GM18507 (cell line): ENCODE results near the gene CARMIL1.
A peak's percentile ranks its signal among the peaks of the same experiment; 100 is the strongest.

Source experiments
- DNase-seq: peaks from one replicate; pipeline ENCODE4 v3.0.0; 2011; ENCODE audit warnings: low read depth; ENCODE audit not compliant: insufficient read length; ENCODE audit errors: extremely low spot score
- FAIRE-seq: peaks from 2 replicates; lab custom pipeline; 2011; peaks lifted over from hg19 to GRCh38; lab: Jason Lieb, UNC

The CARMIL1 gene

DNA sequence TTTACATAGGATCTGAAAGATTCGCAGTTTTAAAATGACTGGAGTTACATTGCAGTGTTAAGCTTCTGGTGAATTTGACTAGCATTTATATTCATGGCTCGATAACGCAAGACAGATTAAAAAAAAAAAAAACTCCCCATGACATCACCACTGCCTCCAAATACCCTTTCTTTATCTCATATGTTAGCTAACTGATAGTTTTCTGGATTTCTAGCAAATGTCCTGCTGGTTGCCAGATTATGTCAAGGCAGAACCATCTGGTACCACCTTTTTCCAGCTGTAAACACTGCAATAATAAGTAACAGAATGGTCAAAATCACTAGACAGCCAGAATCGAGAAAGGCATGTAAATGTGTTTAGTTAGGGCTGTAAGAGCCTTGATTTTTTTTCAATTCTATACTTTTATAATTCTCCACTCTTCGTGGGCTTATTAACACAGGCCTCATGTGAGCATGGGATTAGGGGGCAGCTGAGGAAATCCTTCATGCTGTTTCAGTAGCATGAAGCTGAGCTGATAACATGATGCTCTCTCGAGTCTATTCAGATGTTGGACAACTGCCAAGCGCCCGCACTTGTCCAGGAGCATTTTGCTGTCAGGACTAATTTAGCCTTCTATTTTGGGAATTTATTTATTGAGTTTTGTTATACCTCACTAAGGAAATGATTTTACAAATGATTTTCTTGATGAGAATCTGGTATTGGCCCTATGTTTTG lies 206.8 kb downstream of the CARMIL1 start:
- no peak for DNase-seq
- FAIRE-seq, result no peak

DNA sequence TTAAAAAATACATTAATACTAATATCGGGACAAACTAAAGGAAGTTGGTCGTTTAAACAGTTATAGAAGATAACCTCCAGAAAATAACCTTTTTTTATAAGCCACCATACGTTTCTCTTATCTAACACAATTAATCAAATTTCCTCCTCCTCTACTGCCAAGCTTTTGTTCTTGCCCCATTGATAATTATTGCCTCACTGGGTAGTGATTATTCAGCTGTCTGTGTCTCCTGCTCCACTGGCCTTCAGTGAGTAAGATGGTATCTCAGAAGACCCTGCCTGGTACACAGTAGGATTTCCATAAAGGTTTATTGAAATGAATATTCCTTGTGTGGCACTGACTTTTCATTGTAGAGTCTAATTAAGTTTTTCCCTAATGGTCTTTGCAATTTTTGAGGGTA lies 207.4 kb downstream of the CARMIL1 start:
- FAIRE-seq (no peak), DNase-seq (no peak)

DNA sequence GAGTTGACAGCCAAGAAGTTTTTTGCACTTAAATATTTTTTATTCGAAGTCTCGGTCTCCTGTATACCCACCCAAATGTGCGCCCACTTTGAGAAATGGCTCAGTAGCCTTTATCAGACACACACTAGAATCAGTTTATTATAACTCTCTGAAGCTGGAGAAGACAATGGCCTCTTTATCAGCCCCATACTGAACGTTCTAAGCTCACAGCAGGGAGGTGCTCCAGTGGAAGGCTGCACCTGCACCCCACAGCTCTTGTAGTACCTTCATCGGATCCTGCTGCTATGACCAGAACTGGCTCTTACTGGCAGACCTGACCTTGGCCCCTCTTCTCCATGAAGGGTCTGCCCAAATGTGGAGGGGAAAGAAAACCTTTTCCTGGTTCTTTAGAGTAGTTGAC lies 207.8 kb downstream of the CARMIL1 start:
- no peak for DNase-seq
- no peak for FAIRE-seq

DNA sequence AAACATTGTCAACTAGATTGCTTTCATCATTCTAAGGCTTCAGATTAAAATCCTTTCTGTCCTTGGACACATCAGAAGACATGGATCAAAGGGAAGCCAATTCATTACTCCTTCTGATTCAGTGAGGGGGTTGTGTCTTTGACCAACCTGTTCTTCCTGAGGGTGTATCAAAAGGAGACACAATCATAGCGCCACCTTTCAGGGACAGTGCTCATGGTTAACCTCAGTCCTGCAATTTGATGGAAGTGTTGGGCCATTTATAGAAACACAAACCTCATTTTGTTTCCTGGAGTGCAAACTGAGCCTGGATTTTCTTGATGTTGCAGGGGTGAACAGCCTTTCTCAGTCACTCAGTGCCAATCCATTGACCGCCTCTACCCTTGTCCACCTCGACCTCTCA lies 209.0 kb downstream of the CARMIL1 start:
- DNase-seq, result no peak
- no peak for FAIRE-seq

DNA sequence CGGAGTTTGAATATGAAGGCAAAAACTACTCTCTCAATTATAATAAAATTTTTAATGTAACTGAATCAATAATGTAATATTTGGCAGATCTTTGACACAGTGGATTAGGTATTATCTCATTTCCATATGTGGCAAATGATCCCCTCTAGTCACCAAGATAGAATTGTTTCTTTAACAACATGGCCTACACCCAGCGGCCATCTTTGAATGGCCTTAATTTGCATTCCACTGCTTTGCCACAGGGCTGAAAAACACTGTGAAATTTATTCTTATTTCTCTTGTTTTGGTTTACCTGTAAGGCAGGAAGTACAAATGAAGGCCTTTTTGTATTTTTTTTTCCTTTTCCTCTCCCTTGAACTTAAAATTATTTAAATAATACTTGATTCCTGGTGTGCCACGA lies 210.2 kb downstream of the CARMIL1 start:
- no peak for FAIRE-seq

DNA sequence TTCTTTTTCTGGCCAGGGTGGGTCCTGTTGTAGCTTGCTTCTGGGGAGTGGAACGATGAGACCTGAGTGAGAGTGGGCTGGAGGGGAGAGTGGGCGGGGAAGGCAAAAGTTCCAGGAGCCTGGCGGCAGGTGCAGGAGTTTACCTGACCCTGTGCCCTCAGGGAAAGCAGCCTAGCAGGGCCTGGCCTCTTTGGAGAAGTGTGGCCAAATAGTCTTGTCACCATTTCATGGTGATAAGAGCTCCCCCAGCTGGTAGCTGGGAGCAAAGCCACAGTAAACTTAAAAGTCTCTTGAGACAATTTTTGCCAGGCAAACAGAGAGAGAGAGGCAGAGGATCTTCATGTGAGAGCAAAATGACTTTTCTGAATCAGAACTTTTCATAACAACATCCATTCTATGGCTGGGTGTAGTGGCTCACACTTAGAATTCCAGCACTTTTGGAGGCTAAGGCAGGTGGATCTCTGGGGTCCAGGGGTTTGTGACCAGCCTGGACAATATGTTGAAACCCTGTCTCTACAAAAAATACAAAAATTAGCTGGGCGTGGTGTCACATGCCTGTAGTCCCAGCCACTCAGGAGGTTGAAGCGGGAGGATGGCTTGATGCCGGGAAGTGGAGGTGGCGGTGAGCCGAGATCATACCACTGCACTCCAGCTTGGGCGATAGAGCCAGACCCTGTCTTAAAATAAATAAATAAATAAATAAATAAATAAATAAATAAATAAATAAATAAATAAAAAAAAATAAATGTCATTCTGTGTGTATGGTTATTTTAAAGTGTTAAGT lies 211.0 kb downstream of the CARMIL1 start:
- FAIRE-seq, result peak; percentile 96

More for the DNA sequence above, 210.2 kb downstream of the CARMIL1 start:
- no peak for DNase-seq

DNA sequence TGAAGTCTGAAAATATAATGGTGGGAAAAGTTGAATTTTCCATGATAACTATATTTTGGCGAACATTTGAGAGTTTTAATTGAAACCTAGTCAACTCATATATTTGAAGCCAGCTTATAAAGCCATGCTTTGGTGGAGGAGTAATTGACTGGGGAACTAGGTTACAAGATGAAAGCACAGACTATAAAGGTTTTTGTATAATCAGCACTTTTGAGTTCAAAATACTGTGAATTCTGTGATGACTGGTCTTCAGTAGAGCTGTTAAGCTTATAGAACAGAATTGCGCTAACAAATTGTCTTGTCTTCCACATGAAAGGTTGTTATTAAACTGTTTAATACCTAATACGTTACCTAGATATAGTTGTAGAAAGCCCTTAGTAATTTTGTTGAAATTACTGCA lies 213.8 kb downstream of the CARMIL1 start:
- FAIRE-seq, result no peak
- no peak for DNase-seq

More for the DNA sequence above, 211.0 kb downstream of the CARMIL1 start:
- peak; percentile 47 for DNase-seq

DNA sequence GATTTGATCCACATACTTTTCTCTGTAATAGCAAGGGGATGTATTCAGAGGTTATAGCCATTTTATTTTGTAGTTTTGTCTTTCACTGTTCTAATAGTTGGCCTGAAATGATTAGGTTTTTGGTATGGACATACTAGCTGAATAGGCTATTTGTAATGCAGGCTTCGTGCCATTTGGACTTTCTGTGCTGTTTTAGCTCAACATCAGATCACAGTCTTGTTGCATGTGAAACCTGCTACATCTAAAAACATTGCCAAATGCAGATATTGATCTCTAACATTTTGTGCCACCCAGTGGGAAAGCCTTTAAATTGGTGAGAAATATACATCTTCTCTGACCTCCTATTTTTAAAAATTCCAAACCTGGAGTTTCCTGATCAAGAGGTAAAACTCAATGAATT lies 215.3 kb downstream of the CARMIL1 start:
- FAIRE-seq, result no peak
- no peak for DNase-seq

DNA sequence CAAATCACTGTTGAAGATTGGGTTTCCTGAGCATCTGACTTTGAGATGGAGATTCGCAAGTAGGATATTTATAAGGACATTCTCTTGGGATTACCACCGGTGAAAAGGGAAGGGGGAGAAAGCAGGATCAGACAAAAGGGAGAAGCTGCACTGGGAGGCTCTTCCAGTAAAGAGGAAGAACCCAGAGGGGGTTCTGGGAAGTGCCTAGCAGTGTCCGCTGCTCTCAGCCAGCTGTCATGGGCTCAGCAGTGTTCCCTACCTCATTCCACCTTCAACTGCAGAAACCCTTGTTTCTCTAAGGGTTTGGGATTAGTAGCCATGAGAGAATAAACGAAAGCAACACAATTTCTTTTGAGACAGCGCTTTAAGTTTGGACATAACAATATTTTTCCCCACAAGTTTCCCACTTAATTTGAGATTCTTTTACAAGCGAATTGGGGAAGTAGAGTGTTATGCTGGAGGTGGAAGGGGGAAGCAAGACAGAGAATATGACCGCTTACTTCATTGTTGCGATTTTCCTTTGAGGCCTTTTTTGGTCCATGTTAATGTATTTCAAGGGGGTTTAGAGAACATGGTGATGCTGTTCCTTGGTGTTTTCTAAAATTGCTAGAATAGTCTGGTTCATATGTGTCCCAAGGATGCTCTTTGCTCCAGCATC lies 218.3 kb downstream of the CARMIL1 start:
- no peak for DNase-seq
- no peak for FAIRE-seq

DNA sequence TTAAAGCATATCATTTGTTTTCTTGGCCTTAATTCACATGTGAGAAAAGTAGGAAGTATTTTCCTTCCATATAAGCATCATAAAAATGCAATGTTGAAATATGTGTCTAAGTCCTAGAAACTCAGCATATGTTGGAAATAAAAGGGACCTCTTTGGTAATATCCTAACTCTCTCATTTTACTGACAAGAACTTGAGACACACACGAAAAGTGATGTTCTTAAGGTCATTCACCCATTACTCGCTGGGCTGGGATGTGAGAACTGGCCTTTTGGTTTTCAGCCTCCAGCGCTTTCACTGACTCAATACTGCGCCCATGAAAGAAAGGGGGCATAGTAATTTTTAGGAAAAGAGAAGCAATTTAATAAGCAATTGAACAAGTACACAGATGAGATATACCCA lies 219.3 kb downstream of the CARMIL1 start:
- FAIRE-seq (no peak), DNase-seq (no peak)

DNA sequence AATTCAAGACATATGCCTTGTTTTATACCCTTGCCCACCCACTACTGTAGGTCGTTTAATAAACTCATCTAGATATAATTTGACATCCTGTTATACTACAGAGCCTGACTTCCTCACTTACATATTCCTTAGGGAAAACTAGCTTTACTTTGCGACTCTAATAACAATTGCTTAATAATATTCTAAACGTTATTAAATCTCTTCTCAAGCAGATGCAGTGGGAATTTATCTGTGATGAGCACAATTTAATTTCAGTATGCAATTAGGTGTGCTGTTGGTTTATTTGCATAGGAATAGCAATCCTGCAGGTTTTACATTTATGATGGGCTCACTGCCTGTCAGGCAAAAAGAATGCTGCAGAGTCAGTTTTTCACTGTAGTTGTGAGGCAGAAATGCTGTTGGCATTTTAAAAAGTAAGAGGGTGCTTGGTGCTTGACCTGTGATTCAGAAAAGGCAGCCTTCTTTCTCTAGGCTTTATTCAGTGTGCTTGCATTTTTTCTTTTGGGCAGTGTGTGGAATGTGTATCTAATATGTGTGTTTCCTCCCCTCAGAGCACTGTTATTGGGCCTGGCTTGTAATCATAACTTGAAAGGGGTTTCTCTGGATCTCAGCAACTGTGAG lies 220.6 kb downstream of the CARMIL1 start:
- FAIRE-seq (no peak), DNase-seq (no peak)

DNA sequence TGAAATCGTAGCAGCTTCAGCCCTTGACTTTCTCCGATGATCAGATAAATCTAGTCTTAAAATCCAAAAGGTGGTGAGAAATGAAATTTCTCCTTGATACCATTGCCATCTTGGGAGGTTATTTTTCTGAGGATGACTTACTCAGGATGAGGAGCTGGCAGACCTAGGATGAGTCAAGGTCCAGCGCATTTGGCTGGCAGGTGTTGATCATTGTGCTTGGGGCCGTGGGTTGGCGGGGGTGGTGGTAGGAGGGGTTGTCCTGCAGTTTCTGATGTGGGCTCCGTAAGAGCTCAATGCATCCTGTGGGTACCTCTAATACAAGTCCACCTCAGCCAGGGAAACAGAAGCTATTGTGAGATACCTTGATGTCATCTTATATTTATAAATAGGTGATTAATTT lies 224.5 kb downstream of the CARMIL1 start:
- FAIRE-seq, result no peak
- no peak for DNase-seq

DNA sequence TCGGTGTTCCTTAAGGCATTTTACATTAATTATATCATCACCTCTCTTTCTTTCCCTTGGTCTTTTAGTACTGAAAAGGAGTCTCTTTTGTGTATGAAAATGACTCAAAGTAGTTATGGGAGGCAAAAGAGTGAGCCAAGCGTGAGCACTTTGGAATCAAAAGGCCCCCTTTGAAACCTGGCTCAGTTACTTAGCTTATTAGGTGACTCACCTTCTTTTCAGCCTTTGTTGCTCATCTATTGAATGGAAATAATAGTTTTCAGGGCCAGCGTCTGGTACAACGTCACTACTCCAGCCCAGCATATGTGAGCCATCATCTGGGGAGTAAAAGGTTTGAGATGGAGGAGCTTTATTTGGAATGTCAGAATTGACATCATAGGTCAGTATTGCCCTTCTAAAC lies 225.5 kb downstream of the CARMIL1 start:
- DNase-seq, result no peak
- no peak for FAIRE-seq

DNA sequence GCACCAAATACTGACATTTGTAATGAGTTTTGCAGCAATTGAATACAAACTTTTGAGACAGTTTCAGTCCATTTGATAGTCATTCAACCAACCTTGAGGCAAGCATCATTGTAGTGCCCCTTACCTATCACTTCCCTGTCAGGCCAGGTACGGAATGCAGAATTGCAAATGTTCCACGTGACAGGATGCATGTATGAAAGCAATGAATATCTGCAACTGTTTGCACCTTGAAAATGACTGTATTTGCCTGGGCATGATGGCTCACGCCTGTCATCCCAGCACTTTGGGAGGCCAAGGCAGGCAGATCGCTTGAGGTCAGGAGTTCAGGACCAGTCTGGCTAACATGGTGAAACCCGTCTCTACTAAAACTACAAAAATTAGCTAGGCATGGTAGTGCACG lies 226.8 kb downstream of the CARMIL1 start:
- FAIRE-seq, result no peak

DNA sequence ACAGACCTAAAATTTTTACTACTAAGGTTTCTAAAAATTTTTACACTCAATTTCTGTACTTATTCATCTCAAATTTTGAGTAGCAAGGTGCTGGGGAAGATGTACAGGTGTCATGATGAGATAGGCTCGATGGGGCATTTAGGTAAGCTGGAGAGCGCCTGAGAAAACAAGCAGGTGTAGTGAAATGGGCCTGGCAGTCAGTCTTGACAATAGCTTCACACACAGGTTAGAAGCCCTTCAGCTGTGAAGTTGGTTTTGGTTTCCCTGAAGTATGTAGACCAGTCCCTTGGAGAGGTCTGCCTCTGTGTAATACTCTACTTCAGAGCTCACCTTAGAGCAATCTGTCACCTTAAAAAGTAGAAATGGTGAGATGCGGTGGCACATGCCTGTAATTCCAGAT lies 228.9 kb downstream of the CARMIL1 start:
- FAIRE-seq, result no peak
- DNase-seq, result no peak

More for the DNA sequence above, 226.8 kb downstream of the CARMIL1 start:
- no peak for DNase-seq

DNA sequence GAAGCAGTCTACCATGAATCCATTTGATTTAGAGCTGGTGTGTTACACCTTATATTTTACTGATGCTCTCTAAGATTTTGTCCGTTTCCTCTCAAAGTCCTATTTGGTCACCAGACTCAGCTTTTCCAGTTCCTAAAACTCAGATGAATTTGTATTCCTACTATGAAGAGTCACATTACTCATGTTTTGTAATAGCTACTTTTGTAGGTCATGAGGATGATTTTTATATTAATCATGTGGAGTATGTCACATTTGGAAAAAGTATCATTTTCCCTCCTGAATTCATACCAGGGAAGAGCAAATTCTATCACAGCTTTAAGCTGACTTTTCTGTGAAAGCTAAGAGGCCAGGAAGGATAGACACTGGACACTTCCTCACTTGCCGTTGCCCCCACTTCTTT lies 232.2 kb downstream of the CARMIL1 start:
- DNase-seq (no peak), FAIRE-seq (no peak)

DNA sequence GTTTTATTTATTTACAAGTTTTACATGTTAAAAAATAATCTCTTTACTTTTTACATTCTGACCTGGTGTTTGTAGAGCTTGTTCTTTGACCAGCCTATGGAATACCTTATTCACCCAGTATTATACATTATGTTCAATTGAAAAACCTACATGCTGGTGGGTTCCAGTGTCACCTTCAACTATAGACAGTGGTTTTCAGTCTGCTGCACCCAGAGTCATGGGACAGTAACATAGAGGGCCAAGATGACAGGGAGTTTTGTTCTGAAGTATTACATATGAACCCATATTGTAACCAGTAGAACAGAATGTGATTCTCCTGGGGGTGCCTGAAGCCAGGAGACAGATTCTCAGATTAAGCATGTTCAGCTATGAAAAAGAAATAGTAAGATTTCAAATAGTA lies 233.4 kb downstream of the CARMIL1 start:
- FAIRE-seq, result no peak
- DNase-seq, result no peak

DNA sequence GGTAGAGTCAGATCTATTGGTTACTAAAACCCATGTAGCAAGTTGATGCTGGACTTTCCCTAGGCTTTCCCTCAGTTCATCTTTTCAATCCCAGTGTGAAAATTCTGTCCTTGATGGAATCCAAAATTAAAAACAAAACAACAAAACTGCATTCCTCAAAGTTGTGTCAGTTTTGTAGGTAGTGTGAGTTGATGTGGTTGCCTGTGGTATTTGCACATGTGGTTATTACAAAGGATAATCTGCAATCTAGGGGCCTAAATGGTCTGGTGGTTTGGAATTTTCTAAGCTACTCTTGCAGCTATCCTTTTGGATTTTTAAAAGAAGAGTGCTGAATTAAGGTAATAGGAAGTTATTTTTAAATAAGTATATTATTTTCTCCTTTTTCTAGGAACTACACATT lies 240.7 kb downstream of the CARMIL1 start:
- DNase-seq (no peak), FAIRE-seq (no peak)

DNA sequence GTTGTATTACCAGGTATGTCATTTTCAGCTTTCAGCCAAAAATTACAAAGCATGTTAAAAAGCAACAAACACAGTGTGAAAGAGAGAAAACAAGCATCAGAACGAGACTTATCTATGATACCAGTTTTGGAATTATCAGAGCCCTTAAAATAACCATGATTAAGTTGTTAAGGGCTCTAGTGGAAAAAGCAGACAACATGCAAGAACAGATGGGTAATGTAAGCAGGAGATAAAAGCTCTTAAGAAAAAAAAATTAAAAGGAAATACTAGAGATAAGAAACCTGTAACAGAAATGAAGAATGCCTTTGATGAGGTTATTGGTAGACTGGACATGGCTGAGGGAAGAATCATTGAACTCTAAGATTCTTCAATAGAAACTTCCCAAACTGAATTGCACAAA lies 245.4 kb downstream of the CARMIL1 start:
- DNase-seq (no peak), FAIRE-seq (no peak)

DNA sequence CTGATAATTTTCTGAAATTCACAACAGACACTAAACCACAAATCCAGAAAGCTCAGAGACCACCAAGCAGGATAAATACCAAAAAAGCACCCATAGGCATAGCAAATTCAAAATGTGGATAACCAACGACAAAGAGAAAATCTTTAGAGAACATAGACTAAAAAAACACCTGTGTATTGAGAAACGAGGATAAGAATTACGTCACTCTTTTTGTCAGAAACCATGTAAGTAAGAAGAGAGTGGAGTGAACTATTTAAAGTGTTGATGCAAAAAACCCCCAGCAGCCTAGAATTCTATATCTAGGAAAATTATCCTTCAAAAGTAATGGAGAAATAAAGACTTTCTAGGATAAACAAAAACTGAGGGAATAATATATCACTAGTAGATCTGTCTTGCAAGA lies 245.9 kb downstream of the CARMIL1 start:
- no peak for DNase-seq
- no peak for FAIRE-seq
